NCI-H524 treated with DMSO at 0.1 percent for 48 hours (cell line): Measurements from ENCODE around the gene ATXN1.

ENCODE experiments used
- DNase-seq: peaks from one replicate; lab custom pipeline; 2025; lab: John Stamatoyannopoulos, UW

The ATXN1 gene

DNA sequence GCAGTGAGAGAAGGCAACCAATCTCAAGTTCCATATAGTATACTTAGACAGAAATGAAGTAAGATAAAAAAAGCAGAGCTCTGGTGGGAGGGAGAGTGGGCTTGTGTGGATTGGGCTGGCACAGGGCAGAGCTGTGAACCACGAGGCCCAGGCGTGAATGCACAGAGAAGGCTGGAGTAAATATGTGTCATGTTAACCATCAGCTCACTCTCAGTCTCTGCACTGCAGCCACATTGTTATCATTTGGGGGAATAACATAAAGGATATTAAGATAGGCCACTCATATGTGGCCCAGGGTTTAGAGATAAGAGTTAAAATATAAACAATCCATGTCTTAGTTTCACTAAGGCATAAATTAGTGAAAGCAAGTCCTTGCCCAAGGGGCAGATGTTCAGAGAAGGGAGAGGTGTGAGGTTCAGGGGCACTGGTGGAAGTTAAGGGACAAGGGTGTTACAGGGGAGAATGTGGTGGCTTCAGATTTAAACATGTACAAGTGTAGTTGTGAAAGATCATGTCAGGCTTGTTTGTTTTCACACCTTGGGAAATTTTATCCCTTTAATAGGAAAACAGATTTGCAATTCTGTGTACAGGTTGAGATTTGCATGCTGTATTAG lies 508.5 kb downstream of the ATXN1 start:
- DNase-seq, result no peak

- no peak for DNase-seq
Measured at GRCh38 chr6:16251706-16252105, 509.6 kb downstream of the ATXN1 start.

DNA sequence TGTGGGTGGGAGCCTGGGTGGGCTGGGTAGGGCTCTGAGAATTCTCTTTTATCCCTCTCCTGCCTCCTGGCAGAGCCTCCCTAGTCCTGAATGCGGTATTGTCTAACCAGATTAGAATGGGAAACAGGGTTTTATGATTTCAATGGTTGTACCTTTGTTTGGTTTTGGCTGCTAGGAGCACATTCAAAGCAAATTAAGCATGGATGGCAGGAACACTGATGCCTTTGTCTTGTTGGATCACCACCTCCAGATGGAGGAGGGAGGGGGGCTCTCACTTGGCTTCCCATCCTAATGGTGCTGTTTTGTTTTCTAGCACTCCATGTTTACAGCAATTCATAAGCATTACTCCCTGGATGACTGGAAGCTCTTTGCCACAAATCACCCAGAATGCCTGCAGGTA lies 511.3 kb downstream of the ATXN1 start:
- no peak for DNase-seq
